AG09309 (cell line): ENCODE results near the gene STEAP3.

Experiments used
- DNase-seq: peaks from one replicate; pipeline ENCODE4 v3.0.0-alpha.2; 2010; ENCODE audit warnings: low read depth
- H3K4me3 ChIP-seq: 2 replicates; pipeline ENCODE4 v1.5.1; 2011; ENCODE audit warnings: mild to moderate bottlenecking, low read depth, low read length, moderate library complexity; ENCODE audit not compliant: control insufficient read depth
- CTCF ChIP-seq: IDR thresholded peaks from 2 replicates; pipeline ENCODE4 v1.5.1; 2011; ENCODE audit warnings: mild to moderate bottlenecking, low read depth, low read length, inconsistent platforms; ENCODE audit not compliant: insufficient read depth, control insufficient read depth; ENCODE audit errors: missing control alignments

The STEAP3 gene

GRCh38 chr2:119216994-119217393, 6.6 kb upstream of the STEAP3 start:
- no peak for DNase-seq
- H3K4me3 ChIP-seq, result no peak overlapping the region
- TF ChIP-seq CTCF, result no peak

- no peak for DNase-seq
- H3K4me3 ChIP-seq, result no peak overlapping the region
- TF ChIP-seq CTCF, result peak; percentile 72
Measured at GRCh38 chr2:119218478-119219064, 5.1 kb upstream of the STEAP3 start.

GRCh38 chr2:119219873-119220272, 3.8 kb upstream of the STEAP3 start:
- no peak for TF ChIP-seq CTCF
- no peak for DNase-seq
- no peak overlapping the region for H3K4me3 ChIP-seq

GRCh38 chr2:119220720-119221301, 2.8 kb upstream of the STEAP3 start:
- no peak overlapping the region for H3K4me3 ChIP-seq
- DNase-seq, result no peak
- no peak for TF ChIP-seq CTCF

GRCh38 chr2:119221609-119222008, 2.0 kb upstream of the STEAP3 start:
- no peak for TF ChIP-seq CTCF
- DNase-seq, result no peak
- no peak overlapping the region for H3K4me3 ChIP-seq

- no peak overlapping the region for H3K4me3 ChIP-seq
- no peak for DNase-seq
- TF ChIP-seq CTCF, result no peak
Measured at GRCh38 chr2:119222213-119222612, 1.4 kb upstream of the STEAP3 start.
